Nephron (organoid): Measurements from ENCODE around the gene PHF12.

Experiments used
- H3K27ac Mint-ChIP-seq, 3 experiments: 2 replicates each; pipeline ENCODE4 v1.8.0; 2020; ENCODE audit warnings: mixed read lengths in 3 of 3, mild to moderate bottlenecking in 2 of 3, moderate library complexity in 1 of 3
- H3K27me3 Mint-ChIP-seq: 2 replicates; pipeline ENCODE4 v1.8.0; 2021; ENCODE audit warnings: low read depth, mild to moderate bottlenecking, moderate library complexity, mixed read lengths
- H3K36me3 Mint-ChIP-seq: 2 replicates; pipeline ENCODE4 v1.8.0; 2020; ENCODE audit warnings: low read depth, mixed read lengths
- H3K4me1 Mint-ChIP-seq: 2 replicates; pipeline ENCODE4 v1.8.0; 2020; ENCODE audit warnings: mixed read lengths
- H3K4me3 Mint-ChIP-seq, 3 experiments: 2 replicates each; pipeline ENCODE4 v1.8.0; 2020; ENCODE audit warnings: mild to moderate bottlenecking in 3 of 3, mixed read lengths in 3 of 3, moderate library complexity in 2 of 3
- H3K9me3 Mint-ChIP-seq: 2 replicates; pipeline ENCODE4 v1.8.0; 2020; ENCODE audit warnings: mixed read lengths
- CTCF ChIP-seq, 3 experiments: fragments of 200-600 bp; sonication (generic); IDR thresholded peaks; one replicate each; pipeline ENCODE4 v1.5.0; 2021; ENCODE audit warnings: antibody characterized with exemption in 3 of 3; ENCODE audit not compliant: unreplicated experiment in 3 of 3

PHF12 gene

GRCh38 chr17:28951428-28951990, at the start of gene PHF12:
Gene PHF12 (minus strand): TSS chr17:28951518. CDS start chr17:28950960, 558 bp downstream.
- TF ChIP-seq CTCF (IDR thresholded peaks at IDR 0.05; ENCODE audit: unreplicated experiment in 3 of 3): no peak
- Mint-ChIP-seq H3K4me3 (peak within 1 kb of the TSS; percentile 96 to 98 (median 98)), H3K27ac (peak within 1 kb of the TSS; percentile 96 to 100 (median 99))

GRCh38 chr17:29000973-29001372, 49.7 kb upstream of the PHF12 start:
- H3K4me1 Mint-ChIP-seq: peaks cover 10% of the 10 kb centered on the region
- no peak for TF ChIP-seq CTCF (IDR thresholded peaks at IDR 0.05; ENCODE audit: unreplicated experiment in 3 of 3)
- H3K9me3 Mint-ChIP-seq: no peaks in the 10 kb centered on the region
- peaks cover 69% of the 10 kb centered on the region for H3K27me3 Mint-ChIP-seq
- H3K27ac Mint-ChIP-seq: no peak overlapping the region
- no peak overlapping the region for H3K4me3 Mint-ChIP-seq
- H3K36me3 Mint-ChIP-seq: no peaks in the 10 kb centered on the region

More at GRCh38 chr17:28951428-28951990, at the start of gene PHF12:
- Mint-ChIP-seq H3K4me1 (peaks cover 10% of the 10 kb centered on the region), H3K27me3 (no peaks in the 10 kb centered on the region), H3K9me3 (no peaks in the 10 kb centered on the region), H3K36me3 (peaks cover 9% of the 10 kb centered on the region)

- Mint-ChIP-seq H3K27ac (no peak overlapping the region), H3K9me3 (no peaks in the 10 kb centered on the region), H3K27me3 (peaks cover 55% of the 10 kb centered on the region), H3K4me3 (no peak overlapping the region), H3K36me3 (no peaks in the 10 kb centered on the region), H3K4me1 (peaks cover 10% of the 10 kb centered on the region)
- TF ChIP-seq CTCF (IDR thresholded peaks at IDR 0.05; ENCODE audit: unreplicated experiment in 3 of 3): no peak
Measured at GRCh38 chr17:28999206-28999605, 47.9 kb upstream of the PHF12 start.

- peaks cover 46% of the 10 kb centered on the region for H3K27me3 Mint-ChIP-seq
- no peak overlapping the region for H3K4me3 Mint-ChIP-seq
- H3K36me3 Mint-ChIP-seq: no peaks in the 10 kb centered on the region
- H3K4me1 Mint-ChIP-seq: peaks cover 10% of the 10 kb centered on the region
- no peak overlapping the region for H3K27ac Mint-ChIP-seq
- no peaks in the 10 kb centered on the region for H3K9me3 Mint-ChIP-seq
- TF ChIP-seq CTCF (IDR thresholded peaks at IDR 0.05; ENCODE audit: unreplicated experiment in 3 of 3): no peak
Measured at GRCh38 chr17:28997806-28998205, 46.5 kb upstream of the PHF12 start.

GRCh38 chr17:28996554-28997096, 45.3 kb upstream of the PHF12 start:
- Mint-ChIP-seq H3K4me3 (no peak overlapping the region), H3K27me3 (peaks cover 38% of the 10 kb centered on the region), H3K4me1 (peaks cover 10% of the 10 kb centered on the region), H3K9me3 (no peaks in the 10 kb centered on the region), H3K36me3 (no peaks in the 10 kb centered on the region), H3K27ac (no peak overlapping the region)
- no peak for TF ChIP-seq CTCF (IDR thresholded peaks at IDR 0.05; ENCODE audit: unreplicated experiment in 3 of 3)
